Karpas-422 (cell line): ENCODE measurements around the gene MICAL3. TPM values are rescaled to one million over a fixed set of nuclear protein-coding genes. Genes with fewer than 3 reads are reported as not detected.
"Not testable (repeated sequence)": the region's sequence is repeated elsewhere in the genome, so short reads cannot be mapped to it uniquely, and the experiment has no call there.

Experiments used
- DNase-seq: peaks from one replicate; pipeline ENCODE4 v3.0.0-alpha.2; 2015
- H2AFZ ChIP-seq: fragments of 200-600 bp; sonication (generic); 2 replicates; pipeline ENCODE4 v1.6.1; 2014; ENCODE audit warnings: antibody characterized with exemption, low read length, mixed read lengths
- H3K27ac ChIP-seq: fragments of 200-600 bp; sonication (generic); 2 replicates; pipeline ENCODE4 v1.5.1; 2014; ENCODE audit warnings: mild to moderate bottlenecking, low read length, moderate library complexity
- H3K27me3 ChIP-seq: fragments of 200-600 bp; sonication (generic); 2 replicates; pipeline ENCODE4 v1.6.1; 2014; ENCODE audit warnings: low read length, mixed read lengths
- H3K36me3 ChIP-seq: fragments of 200-600 bp; sonication (generic); 2 replicates; pipeline ENCODE4 v1.6.1; 2014; ENCODE audit warnings: low read length, mixed read lengths; ENCODE audit not compliant: insufficient read depth
- H3K4me1 ChIP-seq: fragments of 200-600 bp; sonication (generic); 2 replicates; pipeline ENCODE4 v1.6.1; 2014; ENCODE audit warnings: mild to moderate bottlenecking, low read length, mixed read lengths
- H3K4me2 ChIP-seq: fragments of 200-600 bp; sonication (generic); 2 replicates; pipeline ENCODE4 v1.6.1; 2014; ENCODE audit warnings: low read length, low read depth, mild to moderate bottlenecking; ENCODE audit not compliant: poor library complexity, severe bottlenecking
- H3K4me3 ChIP-seq: fragments of 200-600 bp; sonication (generic); 2 replicates; pipeline ENCODE4 v1.5.1; 2014; ENCODE audit warnings: mild to moderate bottlenecking, antibody characterized with exemption, low read length, mixed read lengths
- H3K79me2 ChIP-seq: fragments of 200-600 bp; sonication (generic); 2 replicates; pipeline ENCODE4 v1.6.1; 2014; ENCODE audit warnings: mild to moderate bottlenecking, low read length, mixed read lengths
- H3K9ac ChIP-seq: fragments of 200-600 bp; sonication (generic); 2 replicates; pipeline ENCODE4 v1.6.0; 2014; ENCODE audit warnings: low read length
- H3K9me2 ChIP-seq: fragments of 200-600 bp; sonication (generic), shearing (Covaris generic); replicated peaks from 2 replicates; pipeline ENCODE4 v1.6.0; 2014; ENCODE audit warnings: mild to moderate bottlenecking, low read length, moderate library complexity; ENCODE audit not compliant: insufficient read depth
- H3K9me3 ChIP-seq: fragments of 300-700, 200-600 bp; sonication (generic); 2 replicates; pipeline ENCODE4 v1.6.1; 2014; ENCODE audit warnings: low read length, mixed read lengths
- H4K20me1 ChIP-seq: fragments of 200-600 bp; sonication (generic); 2 replicates; pipeline ENCODE4 v1.6.1; 2014; ENCODE audit warnings: mild to moderate bottlenecking, antibody characterized with exemption, low read length, low read depth; ENCODE audit not compliant: insufficient read depth
- total RNA-seq: library from RNA; depleted of rRNA; stranded (reverse); fragments of >200 nt; shearing (Covaris generic); gene quantifications from 2 replicates; pipeline ENCODE4 v1.2.3, GENCODE V29; 2014; ENCODE audit warnings: low replicate concordance

Gene MICAL3
- total RNA-seq, 1 experiment from 2014 or later: 54.9 TPM

DNA sequence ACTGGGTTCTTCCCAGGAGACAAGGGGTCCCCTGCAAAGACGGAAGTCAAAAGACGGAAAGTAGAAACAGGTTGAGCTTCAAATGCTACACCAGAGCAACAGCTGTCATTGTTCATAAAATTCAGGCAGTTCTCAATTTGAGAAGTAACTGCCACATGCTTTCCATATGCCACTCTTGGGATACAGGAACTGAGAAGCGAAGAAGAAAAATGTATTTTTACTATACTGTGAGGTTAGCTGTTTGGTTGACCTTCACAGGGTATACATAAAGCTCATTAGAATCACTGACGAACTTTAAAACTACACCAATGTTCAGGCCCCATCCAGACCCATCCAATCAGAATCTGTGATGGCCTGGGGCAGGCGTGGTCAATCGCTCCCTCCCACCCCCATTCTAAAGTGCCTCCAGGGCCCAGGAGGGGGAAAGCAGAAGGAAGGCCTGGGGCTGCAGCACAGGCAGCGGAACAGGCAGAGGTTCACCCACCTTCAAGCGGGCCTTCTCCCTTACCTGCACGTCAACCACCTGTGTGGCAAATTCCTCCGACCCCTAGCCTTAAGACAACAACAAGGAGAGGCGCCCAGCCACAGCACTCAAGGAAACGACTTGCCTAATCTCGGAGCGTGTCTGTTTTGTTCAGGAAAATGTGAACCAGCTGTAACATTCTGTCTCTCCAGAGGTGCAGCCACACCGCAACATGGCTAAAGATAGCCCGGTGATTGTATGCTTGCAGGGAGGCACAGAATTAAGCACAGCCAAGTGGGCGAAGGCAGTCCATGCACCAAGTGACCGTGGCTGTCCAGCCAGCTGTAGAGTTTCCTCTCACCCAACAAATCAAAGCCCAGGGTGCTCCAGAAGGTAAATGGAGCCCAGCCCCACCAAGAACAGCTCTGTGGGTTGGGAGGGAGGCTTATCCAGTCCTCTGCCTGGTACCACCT is 82.6 kb downstream of the MICAL3 start:
- H2AFZ ChIP-seq: no peak overlapping the region
- peaks cover 46% of the 10 kb centered on the region for H4K20me1 ChIP-seq
- H3K27ac ChIP-seq: peak overlapping the region; percentile 79
- peaks cover 14% of the 10 kb centered on the region; the same call in 1 of the 2 replicates for H3K36me3 ChIP-seq
- H3K27me3 ChIP-seq: no peaks in the 10 kb centered on the region
- H3K4me1 ChIP-seq: peaks cover 77% of the 10 kb centered on the region
- no peaks in the 10 kb centered on the region for H3K9me3 ChIP-seq
- peak; percentile 71 for DNase-seq
- H3K9ac ChIP-seq: peak overlapping the region; percentile 31
- peaks cover 100% of the 10 kb centered on the region for H3K79me2 ChIP-seq
- no peaks in the 10 kb centered on the region for H3K9me2 ChIP-seq
- H3K4me2 ChIP-seq: peak overlapping the region; percentile 53
- peak overlapping the region; percentile 30; the same call in 1 of the 2 replicates for H3K4me3 ChIP-seq

DNA sequence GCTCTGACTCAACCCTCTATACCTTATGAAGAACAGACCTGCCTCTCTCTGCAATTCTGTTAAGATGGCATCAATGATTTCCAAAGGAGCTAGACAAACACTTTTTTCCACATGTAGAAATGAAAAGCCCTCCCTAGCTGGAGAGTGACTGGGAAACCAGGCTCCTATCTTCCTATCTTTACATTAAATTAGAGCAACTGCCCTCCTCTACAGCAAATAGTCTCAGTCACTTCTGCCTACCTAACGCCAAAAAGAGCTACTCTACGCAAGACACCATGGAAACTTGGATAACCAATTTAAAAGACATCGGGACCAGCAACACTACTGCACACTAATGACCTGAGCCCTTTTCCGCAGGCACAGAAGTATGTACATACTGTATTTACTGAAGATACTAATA is 84.8 kb downstream of the MICAL3 start:
- H4K20me1 ChIP-seq: peaks cover 37% of the 10 kb centered on the region; the same call in 1 of the 2 replicates
- peaks cover 16% of the 10 kb centered on the region; the same call in 1 of the 2 replicates for H3K36me3 ChIP-seq
- H3K27me3 ChIP-seq: no peaks in the 10 kb centered on the region
- no peak overlapping the region for H3K4me3 ChIP-seq
- peaks cover 59% of the 10 kb centered on the region for H3K4me1 ChIP-seq
- DNase-seq: no peak
- H3K9me2 ChIP-seq: no peaks in the 10 kb centered on the region
- no peak overlapping the region for H2AFZ ChIP-seq
- H3K27ac ChIP-seq: peak overlapping the region; percentile 79
- peaks cover 88% of the 10 kb centered on the region for H3K79me2 ChIP-seq
- no peaks in the 10 kb centered on the region for H3K9me3 ChIP-seq
- no peak overlapping the region for H3K4me2 ChIP-seq
- no peak overlapping the region for H3K9ac ChIP-seq

DNA sequence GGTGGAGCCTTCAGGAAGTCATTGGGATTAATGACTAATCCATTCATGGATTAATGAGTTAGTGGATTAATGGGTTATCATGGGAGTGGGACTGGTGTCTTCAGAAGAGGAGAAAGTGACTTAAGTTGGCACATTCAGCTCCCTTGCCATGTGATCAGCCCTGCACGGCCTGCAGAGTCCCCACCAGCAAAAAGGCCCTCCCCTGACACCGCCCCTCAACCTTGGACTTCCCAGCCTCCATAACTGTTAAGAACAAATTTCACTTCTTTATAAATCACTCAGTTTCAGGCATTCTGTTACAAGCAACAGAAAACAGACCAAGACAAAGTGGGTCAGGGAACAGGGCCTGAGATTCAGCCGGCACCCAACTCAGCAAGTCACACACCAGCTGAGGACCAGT is 85.3 kb downstream of the MICAL3 start:
- no peaks in the 10 kb centered on the region for H3K9me2 ChIP-seq
- no peaks in the 10 kb centered on the region for H3K27me3 ChIP-seq
- H3K27ac ChIP-seq: peak overlapping the region; percentile 79
- no peak for DNase-seq
- H4K20me1 ChIP-seq: peaks cover 31% of the 10 kb centered on the region; the same call in 1 of the 2 replicates
- H3K9ac ChIP-seq: no peak overlapping the region
- peaks cover 88% of the 10 kb centered on the region for H3K79me2 ChIP-seq
- H2AFZ ChIP-seq: no peak overlapping the region
- H3K4me3 ChIP-seq: no peak overlapping the region
- no peaks in the 10 kb centered on the region for H3K9me3 ChIP-seq
- peaks cover 16% of the 10 kb centered on the region; the same call in 1 of the 2 replicates for H3K36me3 ChIP-seq
- no peak overlapping the region for H3K4me2 ChIP-seq
- peaks cover 58% of the 10 kb centered on the region for H3K4me1 ChIP-seq

DNA sequence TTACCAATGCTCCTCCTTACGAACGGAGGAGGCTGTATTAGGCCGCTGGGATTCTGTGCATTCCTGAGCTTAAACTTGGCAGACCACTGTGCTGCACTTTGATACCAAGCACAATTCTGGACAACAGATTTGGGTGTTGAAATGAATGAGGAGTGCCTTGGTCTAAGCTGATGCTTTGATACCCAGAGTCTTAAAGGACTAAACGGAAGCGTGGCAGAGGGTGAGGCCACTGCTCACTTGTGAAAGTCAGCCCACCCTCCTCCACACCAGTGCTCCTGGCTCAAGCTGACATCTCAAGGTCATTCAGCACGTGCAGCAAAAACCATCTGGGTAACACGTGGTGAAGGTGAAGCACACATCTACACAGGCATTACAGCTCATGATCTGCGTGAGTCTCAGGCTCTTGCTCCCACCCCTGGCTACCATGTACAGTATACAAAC is 85.9 kb downstream of the MICAL3 start:
- Histone ChIP-seq H3K79me2 (peaks cover 88% of the 10 kb centered on the region), H3K4me1 (peaks cover 55% of the 10 kb centered on the region), H3K9me3 (no peaks in the 10 kb centered on the region), H3K9ac (no peak overlapping the region), H3K27ac (peak overlapping the region; percentile 79), H3K9me2 (no peaks in the 10 kb centered on the region), H2AFZ (no peak overlapping the region), H4K20me1 (peaks cover 27% of the 10 kb centered on the region; the same call in 1 of the 2 replicates), H3K4me2 (no peak overlapping the region), H3K4me3 (no peak overlapping the region), H3K36me3 (peaks cover 16% of the 10 kb centered on the region; the same call in 1 of the 2 replicates), H3K27me3 (no peaks in the 10 kb centered on the region)
- DNase-seq: no peak

DNA sequence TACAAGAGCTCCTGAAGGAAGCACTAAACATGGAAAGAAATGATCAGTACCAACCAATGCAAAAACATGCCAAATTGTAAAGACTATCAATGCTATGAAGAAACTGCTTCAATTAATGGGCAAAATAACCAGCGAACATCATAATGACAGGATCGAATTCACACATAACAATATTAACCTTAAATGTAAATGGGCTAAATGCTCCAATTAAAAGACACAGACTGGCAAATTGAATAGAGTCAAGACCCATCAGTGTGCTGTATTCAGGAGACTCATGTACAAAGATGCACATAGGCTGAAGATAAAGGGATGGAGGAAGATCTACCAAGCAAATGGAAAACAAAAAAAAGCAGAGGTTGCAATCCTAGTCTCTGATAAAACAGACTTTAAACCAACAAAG is 91.9 kb downstream of the MICAL3 start:
- H3K9me2 ChIP-seq, H3K9me3 ChIP-seq, H3K27ac ChIP-seq, H3K9ac ChIP-seq, H2AFZ ChIP-seq, H3K4me3 ChIP-seq, DNase-seq, H3K36me3 ChIP-seq, H3K4me2 ChIP-seq, H3K27me3 ChIP-seq: not testable (repeated sequence)
- H3K79me2 ChIP-seq: peaks cover 86% of the 10 kb centered on the region
- H3K4me1 ChIP-seq: peaks cover 41% of the 10 kb centered on the region
- H4K20me1 ChIP-seq: peaks cover 30% of the 10 kb centered on the region

DNA sequence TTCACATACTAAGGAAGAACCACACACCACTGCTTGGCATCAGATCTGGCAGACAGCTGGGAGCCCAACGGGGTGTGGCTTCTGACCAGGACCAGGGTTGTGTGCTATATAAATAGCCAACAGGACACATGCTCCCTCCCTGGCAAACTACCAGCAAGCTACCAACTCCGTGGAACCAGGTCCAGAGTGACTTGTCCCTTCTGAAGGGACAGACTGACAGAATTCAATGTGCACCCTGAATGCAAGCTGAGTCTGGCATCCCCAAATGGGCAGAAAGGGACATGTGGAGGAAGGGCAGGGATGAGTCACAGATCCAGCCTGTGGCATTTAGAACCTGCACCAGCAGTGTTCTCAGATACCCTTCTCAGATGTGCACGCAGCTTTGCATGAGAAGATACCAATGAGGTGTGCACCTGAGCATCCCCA is 92.9 kb downstream of the MICAL3 start:
- Histone ChIP-seq H3K9me3 (no peaks in the 10 kb centered on the region), H3K9ac (no peak overlapping the region), H3K36me3 (no peaks in the 10 kb centered on the region), H3K4me3 (no peak overlapping the region), H3K4me2 (no peak overlapping the region), H4K20me1 (peaks cover 37% of the 10 kb centered on the region), H3K79me2 (peaks cover 86% of the 10 kb centered on the region), H3K4me1 (peaks cover 51% of the 10 kb centered on the region), H3K27me3 (no peaks in the 10 kb centered on the region), H3K9me2 (no peaks in the 10 kb centered on the region), H3K27ac (peak overlapping the region; percentile 14; the same call in 1 of the 2 replicates), H2AFZ (no peak overlapping the region)
- no peak for DNase-seq

DNA sequence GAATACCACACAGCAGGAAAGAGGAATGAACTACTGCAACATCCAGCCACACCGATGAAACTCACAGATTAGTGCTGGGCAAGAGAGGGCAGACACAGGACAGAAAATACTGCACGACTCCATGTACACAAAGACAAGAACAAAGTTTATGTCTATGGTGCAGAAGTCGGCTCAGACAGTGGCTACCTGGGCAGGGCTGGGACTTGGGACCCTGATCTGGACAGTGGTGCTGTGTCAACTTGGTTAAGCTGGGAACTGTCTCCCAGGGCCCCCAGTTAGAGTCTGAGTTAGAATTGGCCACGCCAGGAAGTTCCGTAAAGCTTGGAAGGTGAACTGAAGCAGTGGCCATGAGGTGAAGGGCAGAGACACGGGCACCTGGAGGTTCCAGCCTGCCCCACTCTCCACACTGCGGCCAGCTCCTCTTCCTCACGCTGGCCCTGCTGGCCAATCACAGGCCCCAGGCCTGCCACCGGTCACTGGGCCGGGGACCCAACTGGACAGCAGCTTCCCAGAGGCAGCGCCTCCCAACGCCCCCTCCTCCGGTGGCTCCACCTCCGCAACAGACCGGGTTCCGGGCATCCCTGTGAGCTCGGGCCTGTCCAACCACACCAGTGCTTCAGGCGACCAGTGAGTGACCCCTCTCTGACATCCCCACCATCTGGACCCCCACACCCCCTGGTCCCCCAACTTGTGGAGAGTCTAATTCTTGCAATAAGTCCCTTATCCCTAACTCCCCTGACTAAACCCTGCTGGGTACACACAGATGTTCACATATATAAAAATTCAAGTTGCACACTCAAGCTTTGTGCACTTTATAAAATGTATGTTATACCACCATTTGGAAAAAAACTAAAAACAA is 93.7 kb downstream of the MICAL3 start:
- Histone ChIP-seq H3K36me3 (no peaks in the 10 kb centered on the region), H4K20me1 (peaks cover 37% of the 10 kb centered on the region), H3K4me2 (no peak overlapping the region), H3K4me1 (peaks cover 59% of the 10 kb centered on the region), H3K4me3 (no peak overlapping the region), H3K9me3 (no peaks in the 10 kb centered on the region), H3K9ac (no peak overlapping the region), H3K9me2 (no peaks in the 10 kb centered on the region), H2AFZ (no peak overlapping the region), H3K27me3 (no peaks in the 10 kb centered on the region), H3K27ac (peak overlapping the region; percentile 14; the same call in 1 of the 2 replicates), H3K79me2 (peaks cover 89% of the 10 kb centered on the region)
- DNase-seq: no peak

DNA sequence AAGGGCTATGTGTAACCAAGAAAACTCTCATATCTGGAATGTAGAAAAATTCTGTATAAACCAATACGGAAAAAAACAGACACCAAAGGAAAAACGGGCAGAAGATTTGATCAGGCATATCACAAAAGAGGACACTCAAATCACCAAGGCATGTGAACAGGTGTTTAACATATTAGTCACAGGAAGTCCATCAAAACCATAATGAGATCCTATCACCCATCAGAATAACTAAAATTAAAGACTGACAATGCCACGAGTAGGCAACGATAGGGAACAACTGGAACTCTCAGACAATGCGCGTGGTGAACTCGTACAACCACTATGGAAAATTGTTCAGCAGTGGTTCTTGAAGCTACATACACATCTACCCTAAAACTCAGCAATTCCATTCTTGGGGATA is 94.5 kb downstream of the MICAL3 start:
- H3K4me2 ChIP-seq: no peak overlapping the region
- no peak overlapping the region for H3K4me3 ChIP-seq
- peaks cover 66% of the 10 kb centered on the region for H3K4me1 ChIP-seq
- DNase-seq: no peak
- H3K27ac ChIP-seq: no peak overlapping the region
- H3K27me3 ChIP-seq: no peaks in the 10 kb centered on the region
- H3K36me3 ChIP-seq: no peaks in the 10 kb centered on the region
- H3K9ac ChIP-seq: no peak overlapping the region
- H3K9me2 ChIP-seq: no peaks in the 10 kb centered on the region
- H3K9me3 ChIP-seq: no peaks in the 10 kb centered on the region
- peaks cover 97% of the 10 kb centered on the region for H3K79me2 ChIP-seq
- H2AFZ ChIP-seq: no peak overlapping the region
- H4K20me1 ChIP-seq: peaks cover 37% of the 10 kb centered on the region
